Esophagus muscularis mucosa (tissue), 4 donors: ENCODE data around the gene CCR5. TPM values are rescaled to one million over a fixed set of nuclear protein-coding genes. Genes with fewer than 3 reads are reported as not detected.

Experiments used
- DNase-seq: peaks from one replicate; pipeline ENCODE4 v3.0.0-alpha.2; 2017; ENCODE audit errors: extremely low spot score
- H3K27ac ChIP-seq, 4 donors: fragments of 200-600 bp; sonication (generic); replicated peaks in 1 of 4; 1 replicate in 3 of 4; 2 replicates in 1 of 4; pipeline ENCODE4 v1.5.1; 2016 to 2019; ENCODE audit warnings: mild to moderate bottlenecking in 1 of 4
- H3K27me3 ChIP-seq, 4 donors: fragments of 200-600 bp; sonication (generic); one replicate each; pipeline versions ENCODE4 v1.5.1 to v1.6.0; 2016 to 2019
- H3K36me3 ChIP-seq, 4 donors: fragments of 200-600 bp; sonication (generic); one replicate each; pipeline ENCODE4 v1.5.1; 2016 to 2019
- H3K4me1 ChIP-seq, 4 donors: fragments of 200-600 bp; sonication (generic); one replicate each; pipeline ENCODE4 v1.5.1; 2016 to 2019
- H3K4me3 ChIP-seq, 4 donors: fragments of 200-600 bp; sonication (generic); 1 replicate in 2 of 4; 2 replicates in 2 of 4; pipeline ENCODE4 v1.5.1; 2016 to 2019; ENCODE audit warnings: mild to moderate bottlenecking in 4 of 4, moderate library complexity in 1 of 4
- H3K9me3 ChIP-seq, 4 donors: fragments of 200-600 bp; sonication (generic); 1 replicate in 3 of 4; 2 replicates in 1 of 4; pipeline ENCODE4 v1.5.1; 2016 to 2019
- CTCF ChIP-seq, 3 experiments: fragments of 200-600 bp in 2 of 3; fragments of 450-650 bp in 1 of 3; sonication (generic) in 2 of 3; IDR thresholded peaks; one replicate each; pipeline ENCODE4 v1.5.1; 2017 to 2019; ENCODE audit warnings: antibody characterized with exemption in 3 of 3, mild to moderate bottlenecking in 2 of 3, moderate library complexity in 1 of 3
- EP300 ChIP-seq: sonication (generic); formaldehyde crosslinking; IDR thresholded peaks from one replicate; pipeline ENCODE4 v1.6.1; 2017; ENCODE audit warnings: antibody characterized with exemption
- POLR2A ChIP-seq: fragments of 450-650 bp; IDR thresholded peaks from one replicate; pipeline ENCODE4 v1.6.1; 2017; ENCODE audit warnings: antibody characterized with exemption, moderate library complexity, mild to moderate bottlenecking, low read depth
- POLR2AphosphoS5 ChIP-seq, 2 donors: sonication (generic); formaldehyde crosslinking; IDR thresholded peaks; one replicate each; pipeline ENCODE4 v1.6.1; 2017; ENCODE audit warnings: antibody characterized with exemption in 2 of 2
- WGBS: methylation state at CpG from one replicate; pipeline ENCODE4 v1.1.5; 2018; 5-methylcytosine and 5-hydroxymethylcytosine counted together
- intact Hi-C: fragments of 100-400 bp; cut with DNase I; formaldehyde crosslinking; loops from one replicate; pipeline ENCODE4 v1.15.1; 2023
- total RNA-seq, 4 donors: library from RNA; depleted of rRNA; stranded (reverse); fragments of >200 nt; gene quantifications; one replicate each; pipeline versions ENCODE4 v1.1.0 to v1.2.1, GENCODE V29; 2016

CCR5 gene
- total RNA-seq, 4 donors from 2014 or later, result 0.39 to 3.0 (median 0.44) TPM

GRCh38 chr3:46409739-46410489 lies 39.2 kb downstream of the CCR5 start:
- 92% methylated on average over 9 of the region's 9 CpGs for WGBS
- no peak overlapping the region for H3K4me3 ChIP-seq
- intact Hi-C loops, result no loop called here

GRCh38 chr3:46410669-46411068 lies 39.9 kb downstream of the CCR5 start:
- intact Hi-C loops, result no loop called here
- H3K9me3 ChIP-seq, result no peaks in the 10 kb centered on the region
- peaks cover 0 to 13% (median 0%) of the 10 kb centered on the region in 4 donors for H3K27me3 ChIP-seq
- H3K36me3 ChIP-seq, result no peaks in the 10 kb centered on the region
- TF ChIP-seq CTCF (IDR thresholded peaks at IDR 0.05) (no peak), POLR2A (no peak), POLR2AphosphoS5 (IDR thresholded peaks at IDR 0.05) (no peak), EP300 (no peak)
- peaks cover 5 to 25% (median 16%) of the 10 kb centered on the region in 4 donors for H3K4me1 ChIP-seq
- 100% methylated on average over 1 of the region's 2 CpGs for WGBS
- no peak overlapping the region for H3K4me3 ChIP-seq
- no peak for DNase-seq
- H3K27ac ChIP-seq, result no peak overlapping the region

More at GRCh38 chr3:46409739-46410489, 39.2 kb downstream of the CCR5 start:
- no peaks in the 10 kb centered on the region for H3K36me3 ChIP-seq
- no peak for TF ChIP-seq EP300
- peaks cover 0 to 13% (median 0%) of the 10 kb centered on the region in 4 donors for H3K27me3 ChIP-seq
- no peak overlapping the region for H3K27ac ChIP-seq
- H3K9me3 ChIP-seq, result no peaks in the 10 kb centered on the region
- DNase-seq, result no peak
- H3K4me1 ChIP-seq, result peaks cover 10 to 25% (median 16%) of the 10 kb centered on the region in 4 donors

- Histone ChIP-seq H3K4me1 (peaks cover 6 to 25% (median 13%) of the 10 kb centered on the region in 4 donors), H3K36me3 (no peaks in the 10 kb centered on the region), H3K27ac (no peak overlapping the region), H3K27me3 (peaks cover 0 to 12% (median 0%) of the 10 kb centered on the region in 4 donors), H3K9me3 (no peaks in the 10 kb centered on the region), H3K4me3 (no peak overlapping the region)
- no peak for DNase-seq
- intact Hi-C loops, result no loop called here
- WGBS, result 92% methylated on average over 2 of the region's 2 CpGs
- TF ChIP-seq CTCF (IDR thresholded peaks at IDR 0.05) (no peak), POLR2A (no peak), EP300 (no peak), POLR2AphosphoS5 (IDR thresholded peaks at IDR 0.05) (no peak)
Measured at GRCh38 chr3:46411271-46411670, 40.5 kb downstream of the CCR5 start.

GRCh38 chr3:46412786-46413298 lies 42.1 kb downstream of the CCR5 start:
- WGBS, result 61% methylated on average over 3 of the region's 3 CpGs

More at GRCh38 chr3:46412786-46413298, 42.1 kb downstream of the CCR5 start:
- intact Hi-C loops, result no loop called here
- no peaks in the 10 kb centered on the region for H3K36me3 ChIP-seq
- H3K27me3 ChIP-seq, result no peaks in the 10 kb centered on the region
- DNase-seq, result no peak
- no peak overlapping the region for H3K27ac ChIP-seq
- H3K4me3 ChIP-seq, result no peak overlapping the region
- H3K4me1 ChIP-seq, result peaks cover 0 to 21% (median 10%) of the 10 kb centered on the region in 4 donors
- no peaks in the 10 kb centered on the region for H3K9me3 ChIP-seq
- TF ChIP-seq CTCF (IDR thresholded peaks at IDR 0.05), result no peak
- no peak for TF ChIP-seq EP300
- no peak for TF ChIP-seq POLR2AphosphoS5 (IDR thresholded peaks at IDR 0.05)
- no peak for TF ChIP-seq POLR2A
